GM23338 (cell line): ENCODE measurements around the gene C11orf91. TPM values are rescaled to one million over a fixed set of nuclear protein-coding genes. Genes with fewer than 3 reads are reported as not detected.

Experiments used
- ATAC-seq: fragments of 200-7000 bp; cut with Tn5 transposase; 3 replicates; pipeline ENCODE4 v1.9.1; 2020
- DNase-seq: peaks from one replicate; pipeline ENCODE4 v3.0.0-alpha.2; 2015; ENCODE audit warnings: low spot score
- H2AFZ ChIP-seq: fragments of 200-600 bp; sonication (generic); 2 replicates; pipeline ENCODE4 v1.8.0; 2016; ENCODE audit warnings: antibody characterized with exemption, mild to moderate bottlenecking, moderate library complexity
- H3F3A ChIP-seq: fragments of 200-600 bp; sonication (generic); replicated peaks from 2 replicates; pipeline ENCODE4 v1.8.0; 2017; ENCODE audit warnings: antibody characterized with exemption, mixed run types, low read depth
- H3K27ac ChIP-seq: fragments of 200-600 bp; sonication (generic); 2 replicates; pipeline ENCODE4 v1.6.1; 2016; ENCODE audit warnings: low read depth
- H3K27me3 ChIP-seq: fragments of 200-600 bp; sonication (generic); 2 replicates; pipeline ENCODE4 v1.8.0; 2016; ENCODE audit warnings: mild to moderate bottlenecking, mixed run types, moderate library complexity; ENCODE audit not compliant: insufficient read depth
- H3K36me3 ChIP-seq: fragments of 200-600 bp; sonication (generic); 2 replicates; pipeline ENCODE4 v1.8.0; 2016; ENCODE audit warnings: mild to moderate bottlenecking; ENCODE audit not compliant: insufficient read depth
- H3K4me1 ChIP-seq: fragments of 200-600 bp; sonication (generic); 2 replicates; pipeline ENCODE4 v1.8.0; 2016; ENCODE audit warnings: mild to moderate bottlenecking, moderate library complexity; ENCODE audit not compliant: insufficient read depth
- H3K4me2 ChIP-seq: fragments of 200-600 bp; sonication (generic); 2 replicates; pipeline ENCODE4 v1.7.1; 2017; ENCODE audit warnings: mixed run types
- H3K4me3 ChIP-seq: fragments of 200-600 bp; sonication (generic); 2 replicates; pipeline ENCODE4 v1.6.1; 2016; ENCODE audit warnings: mixed run types
- H3K79me2 ChIP-seq: fragments of 200-600 bp; sonication (generic); replicated peaks from 2 replicates; pipeline ENCODE4 v1.8.0; 2017; ENCODE audit warnings: mild to moderate bottlenecking; ENCODE audit not compliant: insufficient read depth
- H3K9me2 ChIP-seq: fragments of 200-600 bp; sonication (generic); 2 replicates; pipeline ENCODE4 v1.8.0; 2017; ENCODE audit not compliant: insufficient read depth
- H4K20me1 ChIP-seq: fragments of 200-600 bp; sonication (generic); replicated peaks from 2 replicates; pipeline ENCODE4 v1.8.0; 2017; ENCODE audit warnings: mild to moderate bottlenecking; ENCODE audit not compliant: insufficient read depth
- H3K27ac Mint-ChIP-seq: 2 replicates; pipeline ENCODE4 v1.8.0; 2020; ENCODE audit warnings: inconsistent platforms, mild to moderate bottlenecking, moderate library complexity, mixed read lengths
- H3K27me3 Mint-ChIP-seq: 3 replicates; pipeline ENCODE4 v1.8.0; 2022; ENCODE audit warnings: low read depth, mild to moderate bottlenecking, moderate library complexity, mixed read lengths, inconsistent platforms; ENCODE audit not compliant: insufficient read depth, poor library complexity
- H3K36me3 Mint-ChIP-seq: 3 replicates; pipeline ENCODE4 v1.8.0; 2021; ENCODE audit warnings: low read depth, mild to moderate bottlenecking, inconsistent platforms, moderate library complexity, mixed read lengths
- H3K4me1 Mint-ChIP-seq: 3 replicates; pipeline ENCODE4 v1.8.0; 2020; ENCODE audit warnings: mild to moderate bottlenecking, inconsistent platforms, mixed read lengths
- H3K4me3 Mint-ChIP-seq: 3 replicates; pipeline ENCODE4 v1.8.0; 2021; ENCODE audit warnings: moderate library complexity, mild to moderate bottlenecking, inconsistent platforms, mixed read lengths
- H3K9me3 Mint-ChIP-seq: 3 replicates; pipeline ENCODE4 v1.8.0; 2020; ENCODE audit warnings: moderate library complexity, mild to moderate bottlenecking, inconsistent platforms, mixed read lengths
- CREB1 ChIP-seq: fragments of 250-450 bp; sonication (Bioruptor Pico); IDR thresholded peaks from 2 replicates; pipeline ENCODE4 v1.5.0; 2020; ENCODE audit warnings: low read depth, mild to moderate bottlenecking, moderate library complexity
- EZH2 ChIP-seq: fragments of 200-600 bp; sonication (generic); IDR thresholded peaks from one replicate; pipeline ENCODE4 v1.8.0; 2017; ENCODE audit warnings: antibody characterized with exemption, mild to moderate bottlenecking, low read depth; ENCODE audit not compliant: unreplicated experiment
- EZH2phosphoT487 ChIP-seq: fragments of 200-600 bp; sonication (generic); IDR thresholded peaks from one replicate; pipeline ENCODE4 v1.8.1; 2018; ENCODE audit warnings: antibody characterized with exemption; ENCODE audit not compliant: unreplicated experiment
- JUNB ChIP-seq: IDR thresholded peaks from one replicate; pipeline ENCODE4 v1.6.1; 2016; ENCODE audit warnings: antibody characterized with exemption; ENCODE audit not compliant: unreplicated experiment
- NANOG ChIP-seq: IDR thresholded peaks from 2 replicates; pipeline ENCODE4 v1.6.1; 2016; ENCODE audit warnings: antibody characterized with exemption, borderline replicate concordance
- POLR2AphosphoS5 ChIP-seq: IDR thresholded peaks from 2 replicates; pipeline ENCODE4 v1.6.1; 2016; ENCODE audit warnings: antibody characterized with exemption, low read depth
- STAT1 ChIP-seq: IDR thresholded peaks from one replicate; pipeline ENCODE4 v1.6.1; 2016; ENCODE audit warnings: antibody characterized with exemption; ENCODE audit not compliant: unreplicated experiment
- ZNF331 ChIP-seq: fragments of 250-450 bp; sonication (Bioruptor Pico); IDR thresholded peaks from 2 replicates; pipeline ENCODE4 v1.5.0; 2020; ENCODE audit warnings: low read depth, mild to moderate bottlenecking, moderate library complexity
- polyA plus RNA-seq: library from polyadenylated mRNA; unstranded; fragments of >200 nt; fragmentation: Nextera tagmentation; extraction: Ambion mirVana; gene quantifications from 2 replicates; pipeline ENCODE4 v1.2.1, GENCODE V29; 2016
- total RNA-seq: library from RNA; depleted of rRNA; stranded (reverse); fragments of >200 nt; shearing (Covaris generic); gene quantifications from 2 replicates; pipeline ENCODE4 v1.2.3, GENCODE V29; 2014
- TF ChIP-seq, protein P1 (sequence below): fragments of 250-450 bp; sonication (Bioruptor Pico); IDR thresholded peaks from 2 replicates; pipeline ENCODE4 v1.5.0; 2020; ENCODE audit warnings: mild to moderate bottlenecking, moderate library complexity
- TF ChIP-seq, protein P2 (sequence below): IDR thresholded peaks from 2 replicates; pipeline ENCODE4 v1.6.1; 2016; ENCODE audit warnings: antibody characterized with exemption
- TF ChIP-seq, protein P3 (sequence below): IDR thresholded peaks from one replicate; pipeline ENCODE4 v1.6.1; 2018; ENCODE audit warnings: antibody characterized with exemption; ENCODE audit not compliant: unreplicated experiment
- TF ChIP-seq, protein P4 (sequence below), 2 experiments: fragments of 200-600 bp in 1 of 2; sonication (generic) in 1 of 2; conservative IDR thresholded peaks; 2 replicates each; pipeline versions ENCODE4 v1.5.1 to v1.6.1; 2016 to 2017; ENCODE audit warnings: antibody characterized with exemption in 2 of 2, low read depth in 2 of 2, mild to moderate bottlenecking in 2 of 2, moderate library complexity in 1 of 2

The C11orf91 gene
- total and polyA plus RNA-seq, 2 experiments from 2014 or later, result not detected

DNA sequence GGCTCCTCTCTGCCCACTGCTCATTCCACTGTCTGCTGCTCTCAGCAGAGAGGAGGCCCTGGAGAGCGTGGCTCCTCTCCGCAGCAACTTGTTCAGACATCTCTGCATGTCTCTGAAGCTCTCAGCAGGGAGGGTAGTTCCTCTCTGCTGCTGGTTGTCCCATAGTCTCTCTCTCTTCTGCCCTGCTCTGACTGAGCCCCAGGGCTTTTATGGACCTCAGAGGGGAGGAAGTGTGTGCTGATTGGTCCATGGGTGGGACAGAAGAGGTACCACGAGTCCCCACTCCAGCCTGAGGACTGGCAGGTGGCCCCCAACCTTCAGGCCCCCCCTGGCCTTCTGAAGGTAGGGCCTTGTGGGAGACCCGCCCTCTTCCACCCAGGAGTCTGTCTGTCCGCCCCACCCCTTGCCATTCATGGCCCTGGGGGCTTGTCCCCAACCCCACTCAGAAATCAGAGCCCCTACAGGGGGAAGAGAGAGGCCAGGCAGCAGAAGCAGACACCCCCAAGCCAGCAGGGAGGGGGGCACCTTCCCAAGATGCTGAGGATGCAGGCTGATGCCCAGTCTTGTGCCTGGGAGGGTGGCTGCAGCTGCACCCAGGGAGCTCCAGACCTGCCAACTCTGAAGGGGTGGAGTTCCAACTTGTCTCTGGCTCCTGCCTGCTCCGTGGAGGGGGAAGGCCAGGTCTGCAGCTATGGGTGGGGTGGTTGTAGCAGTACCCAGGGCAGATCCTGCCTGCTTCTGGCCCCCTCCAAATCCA lies 35.1 kb downstream of the C11orf91 start (continued):
- TF ChIP-seq, protein P1, sequence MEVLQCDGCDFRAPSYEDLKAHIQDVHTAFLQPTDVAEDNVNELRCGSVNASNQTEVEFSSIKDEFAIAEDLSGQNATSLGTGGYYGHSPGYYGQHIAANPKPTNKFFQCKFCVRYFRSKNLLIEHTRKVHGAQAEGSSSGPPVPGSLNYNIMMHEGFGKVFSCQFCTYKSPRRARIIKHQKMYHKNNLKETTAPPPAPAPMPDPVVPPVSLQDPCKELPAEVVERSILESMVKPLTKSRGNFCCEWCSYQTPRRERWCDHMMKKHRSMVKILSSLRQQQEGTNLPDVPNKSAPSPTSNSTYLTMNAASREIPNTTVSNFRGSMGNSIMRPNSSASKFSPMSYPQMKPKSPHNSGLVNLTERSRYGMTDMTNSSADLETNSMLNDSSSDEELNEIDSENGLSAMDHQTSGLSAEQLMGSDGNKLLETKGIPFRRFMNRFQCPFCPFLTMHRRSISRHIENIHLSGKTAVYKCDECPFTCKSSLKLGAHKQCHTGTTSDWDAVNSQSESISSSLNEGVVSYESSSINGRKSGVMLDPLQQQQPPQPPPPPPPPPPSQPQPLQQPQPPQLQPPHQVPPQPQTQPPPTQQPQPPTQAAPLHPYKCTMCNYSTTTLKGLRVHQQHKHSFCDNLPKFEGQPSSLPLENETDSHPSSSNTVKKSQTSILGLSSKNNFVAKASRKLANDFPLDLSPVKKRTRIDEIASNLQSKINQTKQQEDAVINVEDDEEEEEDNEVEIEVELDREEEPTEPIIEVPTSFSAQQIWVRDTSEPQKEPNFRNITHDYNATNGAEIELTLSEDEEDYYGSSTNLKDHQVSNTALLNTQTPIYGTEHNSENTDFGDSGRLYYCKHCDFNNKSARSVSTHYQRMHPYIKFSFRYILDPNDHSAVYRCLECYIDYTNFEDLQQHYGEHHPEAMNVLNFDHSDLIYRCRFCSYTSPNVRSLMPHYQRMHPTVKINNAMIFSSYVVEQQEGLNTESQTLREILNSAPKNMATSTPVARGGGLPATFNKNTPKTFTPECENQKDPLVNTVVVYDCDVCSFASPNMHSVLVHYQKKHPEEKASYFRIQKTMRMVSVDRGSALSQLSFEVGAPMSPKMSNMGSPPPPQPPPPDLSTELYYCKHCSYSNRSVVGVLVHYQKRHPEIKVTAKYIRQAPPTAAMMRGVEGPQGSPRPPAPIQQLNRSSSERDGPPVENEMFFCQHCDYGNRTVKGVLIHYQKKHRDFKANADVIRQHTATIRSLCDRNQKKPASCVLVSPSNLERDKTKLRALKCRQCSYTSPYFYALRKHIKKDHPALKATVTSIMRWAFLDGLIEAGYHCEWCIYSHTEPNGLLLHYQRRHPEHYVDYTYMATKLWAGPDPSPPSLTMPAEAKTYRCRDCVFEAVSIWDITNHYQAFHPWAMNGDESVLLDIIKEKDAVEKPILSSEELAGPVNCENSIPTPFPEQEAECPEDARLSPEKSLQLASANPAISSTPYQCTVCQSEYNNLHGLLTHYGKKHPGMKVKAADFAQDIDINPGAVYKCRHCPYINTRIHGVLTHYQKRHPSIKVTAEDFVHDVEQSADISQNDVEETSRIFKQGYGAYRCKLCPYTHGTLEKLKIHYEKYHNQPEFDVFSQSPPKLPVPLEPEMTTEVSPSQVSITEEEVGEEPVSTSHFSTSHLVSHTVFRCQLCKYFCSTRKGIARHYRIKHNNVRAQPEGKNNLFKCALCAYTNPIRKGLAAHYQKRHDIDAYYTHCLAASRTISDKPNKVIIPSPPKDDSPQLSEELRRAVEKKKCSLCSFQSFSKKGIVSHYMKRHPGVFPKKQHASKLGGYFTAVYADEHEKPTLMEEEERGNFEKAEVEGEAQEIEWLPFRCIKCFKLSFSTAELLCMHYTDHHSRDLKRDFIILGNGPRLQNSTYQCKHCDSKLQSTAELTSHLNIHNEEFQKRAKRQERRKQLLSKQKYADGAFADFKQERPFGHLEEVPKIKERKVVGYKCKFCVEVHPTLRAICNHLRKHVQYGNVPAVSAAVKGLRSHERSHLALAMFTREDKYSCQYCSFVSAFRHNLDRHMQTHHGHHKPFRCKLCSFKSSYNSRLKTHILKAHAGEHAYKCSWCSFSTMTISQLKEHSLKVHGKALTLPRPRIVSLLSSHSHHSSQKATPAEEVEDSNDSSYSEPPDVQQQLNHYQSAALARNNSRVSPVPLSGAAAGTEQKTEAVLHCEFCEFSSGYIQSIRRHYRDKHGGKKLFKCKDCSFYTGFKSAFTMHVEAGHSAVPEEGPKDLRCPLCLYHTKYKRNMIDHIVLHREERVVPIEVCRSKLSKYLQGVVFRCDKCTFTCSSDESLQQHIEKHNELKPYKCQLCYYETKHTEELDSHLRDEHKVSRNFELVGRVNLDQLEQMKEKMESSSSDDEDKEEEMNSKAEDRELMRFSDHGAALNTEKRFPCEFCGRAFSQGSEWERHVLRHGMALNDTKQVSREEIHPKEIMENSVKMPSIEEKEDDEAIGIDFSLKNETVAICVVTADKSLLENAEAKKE (CRISPR knock-in tag), result no peak
- TF ChIP-seq POLR2AphosphoS5, result no peak
- TF ChIP-seq, protein P2, sequence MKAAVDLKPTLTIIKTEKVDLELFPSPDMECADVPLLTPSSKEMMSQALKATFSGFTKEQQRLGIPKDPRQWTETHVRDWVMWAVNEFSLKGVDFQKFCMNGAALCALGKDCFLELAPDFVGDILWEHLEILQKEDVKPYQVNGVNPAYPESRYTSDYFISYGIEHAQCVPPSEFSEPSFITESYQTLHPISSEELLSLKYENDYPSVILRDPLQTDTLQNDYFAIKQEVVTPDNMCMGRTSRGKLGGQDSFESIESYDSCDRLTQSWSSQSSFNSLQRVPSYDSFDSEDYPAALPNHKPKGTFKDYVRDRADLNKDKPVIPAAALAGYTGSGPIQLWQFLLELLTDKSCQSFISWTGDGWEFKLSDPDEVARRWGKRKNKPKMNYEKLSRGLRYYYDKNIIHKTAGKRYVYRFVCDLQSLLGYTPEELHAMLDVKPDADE, result no peak
- no peak for TF ChIP-seq NANOG
- no peak for TF ChIP-seq EZH2phosphoT487

DNA sequence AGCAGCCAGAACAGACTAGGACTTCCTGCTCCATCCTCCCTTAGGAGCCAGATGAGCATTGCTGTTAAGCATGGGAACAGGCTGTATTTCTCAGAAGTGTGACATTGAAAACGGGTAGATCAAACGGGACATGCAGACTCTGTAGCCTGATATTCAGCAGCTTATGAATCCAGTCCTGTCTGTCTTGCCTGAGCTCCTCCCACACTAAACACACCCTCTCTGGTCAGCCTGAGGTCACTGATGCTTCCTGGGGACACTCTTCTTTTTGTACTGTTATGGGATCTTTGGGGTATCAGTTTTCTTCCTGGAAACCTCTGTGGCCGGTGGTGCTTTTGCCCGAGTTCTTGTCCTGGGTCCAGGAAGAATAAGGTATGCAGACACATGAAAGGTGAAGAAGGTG lies 35.8 kb downstream of the C11orf91 start:
- Histone ChIP-seq H3K4me2 (no peak overlapping the region), H3K79me2 (no peaks in the 10 kb centered on the region), H3F3A (peaks cover 3% of the 10 kb centered on the region; the same call in 1 of the 2 replicates), H2AFZ (no peak overlapping the region), H3K9me2 (peaks cover 21% of the 10 kb centered on the region), H3K27ac (no peak overlapping the region), H3K27me3 (no peaks in the 10 kb centered on the region), H4K20me1 (no peaks in the 10 kb centered on the region), H3K4me1 (peaks cover 30% of the 10 kb centered on the region), H3K4me3 (no peak overlapping the region), H3K36me3 (0 out of 2 replicates have a peak, but pooled peaks cover 3% of the 10 kb centered on the region)
- H3K27me3 Mint-ChIP-seq, result peaks cover 4% of the 10 kb centered on the region
- H3K4me1 Mint-ChIP-seq, result peaks cover 34% of the 10 kb centered on the region
- no peak overlapping the region for H3K4me3 Mint-ChIP-seq
- DNase-seq (no peak), ATAC-seq (no peak)
- peaks cover 13% of the 10 kb centered on the region for H3K9me3 Mint-ChIP-seq
- H3K27ac Mint-ChIP-seq, result no peak overlapping the region
- peaks cover 21% of the 10 kb centered on the region for H3K36me3 Mint-ChIP-seq
- TF ChIP-seq, protein P3, sequence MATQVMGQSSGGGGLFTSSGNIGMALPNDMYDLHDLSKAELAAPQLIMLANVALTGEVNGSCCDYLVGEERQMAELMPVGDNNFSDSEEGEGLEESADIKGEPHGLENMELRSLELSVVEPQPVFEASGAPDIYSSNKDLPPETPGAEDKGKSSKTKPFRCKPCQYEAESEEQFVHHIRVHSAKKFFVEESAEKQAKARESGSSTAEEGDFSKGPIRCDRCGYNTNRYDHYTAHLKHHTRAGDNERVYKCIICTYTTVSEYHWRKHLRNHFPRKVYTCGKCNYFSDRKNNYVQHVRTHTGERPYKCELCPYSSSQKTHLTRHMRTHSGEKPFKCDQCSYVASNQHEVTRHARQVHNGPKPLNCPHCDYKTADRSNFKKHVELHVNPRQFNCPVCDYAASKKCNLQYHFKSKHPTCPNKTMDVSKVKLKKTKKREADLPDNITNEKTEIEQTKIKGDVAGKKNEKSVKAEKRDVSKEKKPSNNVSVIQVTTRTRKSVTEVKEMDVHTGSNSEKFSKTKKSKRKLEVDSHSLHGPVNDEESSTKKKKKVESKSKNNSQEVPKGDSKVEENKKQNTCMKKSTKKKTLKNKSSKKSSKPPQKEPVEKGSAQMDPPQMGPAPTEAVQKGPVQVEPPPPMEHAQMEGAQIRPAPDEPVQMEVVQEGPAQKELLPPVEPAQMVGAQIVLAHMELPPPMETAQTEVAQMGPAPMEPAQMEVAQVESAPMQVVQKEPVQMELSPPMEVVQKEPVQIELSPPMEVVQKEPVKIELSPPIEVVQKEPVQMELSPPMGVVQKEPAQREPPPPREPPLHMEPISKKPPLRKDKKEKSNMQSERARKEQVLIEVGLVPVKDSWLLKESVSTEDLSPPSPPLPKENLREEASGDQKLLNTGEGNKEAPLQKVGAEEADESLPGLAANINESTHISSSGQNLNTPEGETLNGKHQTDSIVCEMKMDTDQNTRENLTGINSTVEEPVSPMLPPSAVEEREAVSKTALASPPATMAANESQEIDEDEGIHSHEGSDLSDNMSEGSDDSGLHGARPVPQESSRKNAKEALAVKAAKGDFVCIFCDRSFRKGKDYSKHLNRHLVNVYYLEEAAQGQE, result no peak
- TF ChIP-seq POLR2AphosphoS5 (no peak), EZH2 (no peak), ZNF331 (CRISPR knock-in tag) (no peak), CREB1 (no peak), NANOG (no peak), JUNB (no peak), STAT1 (no peak)
- TF ChIP-seq, protein P4, sequence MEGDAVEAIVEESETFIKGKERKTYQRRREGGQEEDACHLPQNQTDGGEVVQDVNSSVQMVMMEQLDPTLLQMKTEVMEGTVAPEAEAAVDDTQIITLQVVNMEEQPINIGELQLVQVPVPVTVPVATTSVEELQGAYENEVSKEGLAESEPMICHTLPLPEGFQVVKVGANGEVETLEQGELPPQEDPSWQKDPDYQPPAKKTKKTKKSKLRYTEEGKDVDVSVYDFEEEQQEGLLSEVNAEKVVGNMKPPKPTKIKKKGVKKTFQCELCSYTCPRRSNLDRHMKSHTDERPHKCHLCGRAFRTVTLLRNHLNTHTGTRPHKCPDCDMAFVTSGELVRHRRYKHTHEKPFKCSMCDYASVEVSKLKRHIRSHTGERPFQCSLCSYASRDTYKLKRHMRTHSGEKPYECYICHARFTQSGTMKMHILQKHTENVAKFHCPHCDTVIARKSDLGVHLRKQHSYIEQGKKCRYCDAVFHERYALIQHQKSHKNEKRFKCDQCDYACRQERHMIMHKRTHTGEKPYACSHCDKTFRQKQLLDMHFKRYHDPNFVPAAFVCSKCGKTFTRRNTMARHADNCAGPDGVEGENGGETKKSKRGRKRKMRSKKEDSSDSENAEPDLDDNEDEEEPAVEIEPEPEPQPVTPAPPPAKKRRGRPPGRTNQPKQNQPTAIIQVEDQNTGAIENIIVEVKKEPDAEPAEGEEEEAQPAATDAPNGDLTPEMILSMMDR (conservative IDR thresholded peaks at IDR 0.05; ENCODE audit: low read depth in 2 of 2), result no peak
